ENCODE data around the gene RNF103.
A peak's percentile ranks its signal among the peaks of the same experiment; 100 is the strongest.

Gene RNF103

DNA sequence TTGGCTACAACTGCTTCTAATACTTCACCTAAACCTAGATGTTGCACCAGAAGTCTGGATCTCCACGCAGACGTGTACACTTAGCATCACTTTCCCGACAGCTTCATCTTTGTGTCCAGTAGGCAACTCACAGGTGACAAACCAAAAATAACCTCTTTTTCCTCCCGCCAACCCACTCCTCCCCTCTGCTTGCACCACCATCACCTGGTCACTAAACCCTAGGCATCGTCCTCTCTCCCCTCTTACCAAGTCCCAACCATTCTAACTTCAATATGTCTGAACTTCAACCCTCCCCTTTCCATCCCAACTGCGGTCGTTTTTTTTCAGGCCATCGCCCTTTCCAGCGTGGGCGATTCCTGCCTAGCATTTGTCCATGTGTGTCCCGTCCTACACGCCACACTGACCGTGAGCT is 60.0 kb downstream of the RNF103 start:
- no peak for DNase-seq

DNA sequence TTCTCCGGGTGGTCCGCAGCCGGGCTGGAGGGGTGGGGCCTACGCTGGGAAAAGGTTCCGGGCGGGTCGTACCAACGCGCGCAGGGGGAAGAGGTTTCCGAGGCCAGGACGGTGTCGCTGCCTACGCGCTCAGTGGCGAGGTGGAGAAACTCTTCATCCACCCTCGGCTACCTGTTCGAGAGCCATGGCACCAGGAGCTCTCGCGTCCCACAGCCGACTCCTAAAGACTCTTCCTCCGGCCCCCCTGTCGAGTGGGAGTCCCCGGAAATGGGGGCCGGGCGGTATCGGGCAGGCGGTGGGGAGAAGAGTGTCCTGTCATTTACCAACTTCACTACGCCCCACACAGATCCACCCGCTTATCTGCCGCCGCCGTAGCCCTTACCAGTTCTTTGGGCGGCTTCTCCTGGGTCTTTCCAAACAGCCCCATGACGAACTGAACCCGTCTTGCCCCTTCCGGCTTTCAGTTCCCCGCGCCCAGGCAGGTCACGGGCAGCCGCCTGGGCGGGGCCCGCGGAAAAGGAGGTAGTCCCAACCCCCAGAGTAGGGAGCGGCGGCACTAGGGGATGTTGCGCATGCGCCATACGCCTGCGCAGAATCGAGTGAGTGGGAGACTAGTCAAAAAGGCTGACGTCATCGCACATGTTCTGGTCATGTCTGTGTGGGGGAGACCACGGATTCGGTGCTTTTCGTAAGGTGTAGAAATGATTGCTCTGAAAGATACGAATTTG is 60.6 kb downstream of the RNF103 start, which contains the start of gene CHMP3:
Gene CHMP3, minus strand, starts transcription at position 522 of the 728 bp plus-strand sequence. Its CDS starts 95 bp downstream, at position 427.
- peak; percentile 93 for DNase-seq

DNA sequence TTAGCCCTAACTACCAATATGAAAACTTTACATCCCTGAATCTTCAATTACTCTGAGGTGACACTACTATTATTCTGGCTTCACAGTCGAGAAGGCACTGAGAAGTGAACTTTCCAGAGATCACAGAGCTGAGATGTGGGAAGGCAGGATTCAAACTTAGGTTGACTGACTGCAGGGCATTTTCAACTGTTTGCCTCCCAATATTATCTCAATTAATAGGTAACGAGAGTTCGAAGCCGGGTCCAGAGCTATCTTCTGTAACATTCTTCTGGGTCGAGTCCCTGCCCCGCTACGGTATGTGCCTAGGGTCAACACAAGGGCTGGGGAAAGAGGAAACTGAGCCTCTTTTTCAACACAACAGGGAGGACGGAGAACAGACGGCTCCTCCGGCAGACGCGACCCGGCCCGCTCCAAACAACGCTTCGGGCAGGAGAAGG is 61.2 kb downstream of the RNF103 start:
- no peak for DNase-seq

DNA sequence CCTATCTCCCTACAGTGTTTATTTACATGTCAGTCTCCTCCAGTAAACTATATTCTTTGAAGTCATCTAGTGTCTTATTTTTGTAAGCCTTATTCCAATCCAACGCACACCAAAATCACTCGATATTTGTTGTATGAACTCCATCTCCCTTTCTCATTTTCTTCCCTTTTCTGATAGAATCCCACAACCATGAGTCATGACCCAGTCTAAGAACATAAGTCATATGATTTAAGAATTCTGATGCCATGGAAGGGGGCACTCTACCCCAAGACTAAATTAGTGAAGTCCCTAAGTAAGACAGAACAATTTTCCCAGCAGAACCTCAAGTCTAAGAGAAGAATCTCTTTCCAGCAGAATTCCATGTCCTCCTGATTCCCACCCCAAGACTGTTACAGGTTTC is 65.8 kb downstream of the RNF103 start:
- no peak for DNase-seq

DNA sequence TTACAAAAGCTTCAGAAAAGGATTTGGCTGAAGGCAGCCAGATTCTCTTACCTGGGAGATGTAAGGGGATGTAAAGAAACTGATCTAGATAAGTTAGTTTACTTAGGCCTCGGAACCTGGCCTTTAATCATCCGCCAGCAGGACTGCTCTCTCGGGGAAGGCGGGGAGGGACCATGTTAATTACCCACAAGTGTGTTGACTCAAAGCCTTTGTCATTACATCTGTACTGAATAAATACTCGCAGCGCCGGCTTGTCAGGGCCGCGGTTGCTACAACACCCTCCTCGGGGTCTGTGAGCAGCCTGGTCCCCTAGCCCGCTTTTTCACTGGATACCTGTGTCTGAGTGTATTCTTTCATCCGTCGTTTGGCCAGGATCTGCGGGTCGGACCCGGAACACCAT is 67.2 kb downstream of the RNF103 start:
- no peak for DNase-seq

Data from NCI-H510A (cell line).